Stimulated activated effector memory CD8-positive, alpha-beta T cell treated with anti-CD3 and anti-CD28 coated beads, Interleukin-12 subunit alpha, Interleukin-12 subunit beta, amount 100 ng/mL, for 72 hours (primary cell): ENCODE data around the gene VEGFB.

Source experiments
- ATAC-seq: fragments of 150-1000 bp; cut with Tn5 transposase; 2 replicates; pipeline ENCODE4 v1.10.0; 2021
- DNase-seq, 2 donors: peaks; one replicate each; pipeline ENCODE4 v3.0.0; 2021 to 2022; ENCODE audit warnings: low spot score in 2 of 2
- H3K27ac Mint-ChIP-seq: one replicate; pipeline ENCODE4 v1.8.0; 2022; ENCODE audit warnings: mild to moderate bottlenecking, mixed read lengths
- H3K36me3 Mint-ChIP-seq: one replicate; pipeline ENCODE4 v1.8.0; 2022; ENCODE audit warnings: mild to moderate bottlenecking, mixed read lengths
- H3K4me1 Mint-ChIP-seq: one replicate; pipeline ENCODE4 v1.8.0; 2022; ENCODE audit warnings: mixed read lengths
- H3K4me3 Mint-ChIP-seq: one replicate; pipeline ENCODE4 v1.8.0; 2022; ENCODE audit warnings: mild to moderate bottlenecking, mixed read lengths
- H3K9me3 Mint-ChIP-seq: one replicate; pipeline ENCODE4 v1.8.0; 2022; ENCODE audit warnings: mixed read lengths

VEGFB gene

DNA sequence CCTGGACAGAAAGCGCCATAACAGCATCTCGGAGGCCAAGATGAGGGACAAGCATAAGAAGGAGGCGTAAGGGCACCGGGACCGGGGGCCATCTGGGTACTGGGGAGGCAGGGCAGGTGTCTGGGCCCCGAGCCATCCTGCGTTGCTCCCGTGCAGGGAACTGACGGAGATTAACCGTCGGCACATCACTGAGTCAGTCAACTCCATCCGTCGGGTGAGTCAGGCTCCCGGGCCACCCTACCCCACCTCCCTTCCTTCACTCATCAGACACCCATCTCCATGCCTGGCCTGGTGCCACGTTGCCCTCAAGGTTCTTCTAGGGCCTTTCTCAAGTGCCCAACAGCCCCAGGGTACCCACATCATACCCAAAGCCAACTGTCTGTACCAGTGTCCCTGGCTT is 32.0 kb downstream of the VEGFB start:
- Mint-ChIP-seq H3K4me3 (no peak overlapping the region), H3K27ac (peak overlapping the region; percentile 99), H3K4me1 (peaks cover 32% of the 10 kb centered on the region), H3K9me3 (no peaks in the 10 kb centered on the region), H3K36me3 (peaks cover 53% of the 10 kb centered on the region)
- no peak for DNase-seq
- no peak for ATAC-seq

GRCh38 chr11:64267207-64267945 is 33.0 kb downstream of the VEGFB start:
- peaks cover 60% of the 10 kb centered on the region for H3K36me3 Mint-ChIP-seq
- ATAC-seq (no peak), DNase-seq (no peak)
- H3K27ac Mint-ChIP-seq = peak overlapping the region; percentile 99
- peaks cover 32% of the 10 kb centered on the region for H3K4me1 Mint-ChIP-seq
- peak overlapping the region; percentile 99 for H3K4me3 Mint-ChIP-seq
- H3K9me3 Mint-ChIP-seq = no peaks in the 10 kb centered on the region

DNA sequence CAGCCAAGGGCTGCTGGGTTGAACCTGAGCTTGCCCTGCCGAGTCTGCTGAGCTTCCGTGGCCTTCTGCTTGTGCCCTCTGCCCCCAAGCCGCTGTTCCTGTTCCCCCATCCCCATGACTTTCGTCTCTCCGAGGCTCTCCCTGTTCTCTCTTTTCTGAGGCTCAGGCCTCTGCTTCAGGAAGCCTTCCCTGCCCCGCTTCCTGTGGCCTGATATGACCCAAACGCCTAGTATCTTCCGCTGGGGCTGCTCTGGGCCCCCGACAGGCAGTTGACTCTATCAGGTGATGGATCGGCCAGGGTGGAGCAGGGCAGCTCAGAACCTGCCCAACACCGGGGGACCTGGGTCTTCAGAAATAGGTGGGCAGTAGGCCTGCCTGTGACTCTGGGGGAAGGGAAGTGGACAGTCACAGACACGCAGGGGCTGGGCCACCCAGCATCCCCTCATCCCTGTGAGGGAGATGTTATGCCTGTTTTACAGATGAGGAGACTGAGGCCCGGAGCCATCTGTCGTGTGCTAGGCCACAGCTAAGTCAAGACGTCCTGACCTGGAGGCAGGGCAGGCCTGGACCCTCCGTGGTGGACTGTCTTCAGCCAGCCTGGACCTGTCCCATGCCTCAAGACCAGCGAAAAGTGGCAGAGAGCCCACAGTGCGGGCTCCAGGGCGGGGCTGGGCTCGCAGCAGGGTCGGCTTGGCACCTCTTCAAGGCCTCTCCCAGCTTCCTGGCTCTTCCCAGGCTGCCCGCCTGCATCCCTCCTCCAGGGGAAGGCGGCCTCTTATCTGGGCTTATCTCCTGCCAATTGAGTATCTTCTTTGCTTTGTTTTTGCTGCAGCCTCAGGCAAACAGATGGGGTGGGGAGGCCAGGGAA is 33.9 kb downstream of the VEGFB start:
- DNase-seq (no peak), ATAC-seq (no peak)
- Mint-ChIP-seq H3K36me3 (peaks cover 54% of the 10 kb centered on the region), H3K4me1 (peaks cover 26% of the 10 kb centered on the region), H3K9me3 (no peaks in the 10 kb centered on the region), H3K4me3 (peak overlapping the region; percentile 99), H3K27ac (peak overlapping the region; percentile 99)

- peak overlapping the region; percentile 99 for H3K4me3 Mint-ChIP-seq
- H3K9me3 Mint-ChIP-seq = no peaks in the 10 kb centered on the region
- H3K4me1 Mint-ChIP-seq = peaks cover 25% of the 10 kb centered on the region
- peak; percentile 22 for ATAC-seq
- peak in 1 of 2 donors; percentile 81 for DNase-seq
- H3K36me3 Mint-ChIP-seq = peaks cover 53% of the 10 kb centered on the region
- H3K27ac Mint-ChIP-seq = peak overlapping the region; percentile 99
Observed at GRCh38 chr11:64268893-64269539, 34.6 kb downstream of the VEGFB start.

DNA sequence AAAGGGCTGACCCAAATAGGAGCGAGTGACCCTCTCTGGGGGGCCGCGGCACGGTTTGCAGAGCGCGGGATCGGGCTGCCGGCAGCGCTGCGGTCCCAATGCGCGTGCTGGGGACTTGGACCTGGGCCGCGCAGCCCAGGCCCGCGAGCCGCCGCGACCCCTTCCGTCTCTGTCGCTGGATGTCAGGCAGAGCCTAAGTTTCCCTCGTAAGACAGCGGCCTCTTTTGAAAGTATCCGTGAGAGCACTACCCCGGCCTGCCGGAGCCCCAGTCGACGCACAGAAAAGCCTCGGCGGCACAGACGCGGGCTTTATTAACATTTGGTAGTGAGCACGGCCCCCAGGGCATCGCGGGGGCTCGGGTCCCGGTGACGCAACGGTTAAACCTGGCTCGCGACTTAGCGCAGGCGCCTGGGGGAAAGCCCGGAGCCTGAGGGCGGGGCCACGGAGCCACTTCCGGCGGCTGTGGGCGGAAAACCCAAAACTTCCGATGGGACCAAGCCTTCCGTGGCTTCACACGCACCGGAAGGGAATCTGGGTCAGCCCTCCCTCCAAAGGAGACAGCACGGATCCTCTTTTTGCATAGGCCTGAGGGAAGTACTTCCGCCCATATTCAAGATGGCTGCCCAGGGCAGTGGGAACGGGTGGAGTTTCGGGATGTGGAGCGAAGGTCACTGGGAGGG is 35.3 kb downstream of the VEGFB start:
- H3K9me3 Mint-ChIP-seq = no peaks in the 10 kb centered on the region
- ATAC-seq (peak; percentile 84), DNase-seq (peak; percentile 95 to 99)
- peaks cover 53% of the 10 kb centered on the region for H3K36me3 Mint-ChIP-seq
- H3K27ac Mint-ChIP-seq = peak overlapping the region; percentile 99
- peaks cover 25% of the 10 kb centered on the region for H3K4me1 Mint-ChIP-seq
- H3K4me3 Mint-ChIP-seq = peak overlapping the region; percentile 99

- DNase-seq (no peak), ATAC-seq (no peak)
- Mint-ChIP-seq H3K36me3 (peaks cover 31% of the 10 kb centered on the region), H3K9me3 (no peaks in the 10 kb centered on the region), H3K27ac (peak overlapping the region; percentile 74), H3K4me3 (no peak overlapping the region), H3K4me1 (peaks cover 11% of the 10 kb centered on the region)
Observed at GRCh38 chr11:64275031-64275800, 40.8 kb downstream of the VEGFB start.

DNA sequence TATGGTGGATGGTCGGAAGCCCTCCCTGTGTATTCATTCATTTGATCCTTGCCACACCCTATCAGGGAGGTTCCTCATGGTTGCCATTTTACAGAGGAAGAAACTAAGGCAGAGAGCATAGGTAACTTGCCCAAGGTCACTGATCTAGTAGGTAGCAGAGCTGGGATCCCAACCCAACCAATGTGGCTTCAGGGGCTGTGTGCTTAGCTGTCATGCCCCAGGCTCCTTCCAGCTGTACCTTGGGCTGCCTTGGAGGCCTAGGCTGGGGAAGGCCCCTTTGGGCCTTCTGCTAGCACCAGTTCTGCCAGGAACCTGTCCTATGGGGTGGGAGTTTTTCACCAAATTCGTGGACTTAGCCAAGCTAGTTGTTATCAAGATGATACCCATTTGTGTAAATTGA is 41.5 kb downstream of the VEGFB start:
- H3K4me1 Mint-ChIP-seq = peaks cover 7% of the 10 kb centered on the region
- no peaks in the 10 kb centered on the region for H3K9me3 Mint-ChIP-seq
- peaks cover 27% of the 10 kb centered on the region for H3K36me3 Mint-ChIP-seq
- no peak for ATAC-seq
- no peak overlapping the region for H3K4me3 Mint-ChIP-seq
- no peak for DNase-seq
- no peak overlapping the region for H3K27ac Mint-ChIP-seq

GRCh38 chr11:64276653-64277431 is 42.5 kb downstream of the VEGFB start:
- H3K4me3 Mint-ChIP-seq = no peak overlapping the region
- no peaks in the 10 kb centered on the region for H3K9me3 Mint-ChIP-seq
- H3K36me3 Mint-ChIP-seq = peaks cover 25% of the 10 kb centered on the region
- H3K27ac Mint-ChIP-seq = no peak overlapping the region
- no peak for DNase-seq
- H3K4me1 Mint-ChIP-seq = peaks cover 16% of the 10 kb centered on the region
- no peak for ATAC-seq

DNA sequence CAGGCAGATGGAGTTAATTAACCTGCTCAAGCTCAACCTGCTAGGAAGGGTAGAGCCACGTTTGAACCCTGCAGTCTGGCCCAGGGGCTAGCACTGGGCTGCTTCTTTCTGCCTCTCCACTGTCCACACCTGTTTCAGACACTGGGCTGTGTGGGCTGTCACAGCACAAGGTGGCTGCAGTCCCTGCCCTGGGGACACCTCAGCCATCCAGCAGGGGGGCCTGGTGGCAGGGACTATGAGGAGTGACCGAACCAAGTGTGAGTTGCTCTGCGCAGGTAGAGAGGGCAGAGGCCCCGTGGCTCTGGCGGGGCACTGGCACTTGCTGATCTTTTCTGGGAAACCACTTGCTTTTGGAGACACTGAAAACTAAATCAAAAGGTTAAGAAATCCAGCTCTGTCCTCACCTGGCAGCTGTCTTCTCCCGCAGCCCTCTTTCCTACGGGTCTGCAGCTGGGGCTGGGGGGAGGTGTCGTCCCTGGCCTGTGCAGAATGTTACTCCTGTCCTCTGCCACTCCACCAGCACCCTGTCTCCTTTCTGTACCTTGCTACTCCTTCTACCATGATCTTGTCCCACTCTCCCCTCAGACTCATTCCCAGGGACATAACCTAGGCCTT is 44.3 kb downstream of the VEGFB start:
- no peak overlapping the region for H3K4me3 Mint-ChIP-seq
- DNase-seq (no peak), ATAC-seq (no peak)
- no peak overlapping the region for H3K27ac Mint-ChIP-seq
- peaks cover 31% of the 10 kb centered on the region for H3K4me1 Mint-ChIP-seq
- H3K36me3 Mint-ChIP-seq = peaks cover 27% of the 10 kb centered on the region
- H3K9me3 Mint-ChIP-seq = no peaks in the 10 kb centered on the region

DNA sequence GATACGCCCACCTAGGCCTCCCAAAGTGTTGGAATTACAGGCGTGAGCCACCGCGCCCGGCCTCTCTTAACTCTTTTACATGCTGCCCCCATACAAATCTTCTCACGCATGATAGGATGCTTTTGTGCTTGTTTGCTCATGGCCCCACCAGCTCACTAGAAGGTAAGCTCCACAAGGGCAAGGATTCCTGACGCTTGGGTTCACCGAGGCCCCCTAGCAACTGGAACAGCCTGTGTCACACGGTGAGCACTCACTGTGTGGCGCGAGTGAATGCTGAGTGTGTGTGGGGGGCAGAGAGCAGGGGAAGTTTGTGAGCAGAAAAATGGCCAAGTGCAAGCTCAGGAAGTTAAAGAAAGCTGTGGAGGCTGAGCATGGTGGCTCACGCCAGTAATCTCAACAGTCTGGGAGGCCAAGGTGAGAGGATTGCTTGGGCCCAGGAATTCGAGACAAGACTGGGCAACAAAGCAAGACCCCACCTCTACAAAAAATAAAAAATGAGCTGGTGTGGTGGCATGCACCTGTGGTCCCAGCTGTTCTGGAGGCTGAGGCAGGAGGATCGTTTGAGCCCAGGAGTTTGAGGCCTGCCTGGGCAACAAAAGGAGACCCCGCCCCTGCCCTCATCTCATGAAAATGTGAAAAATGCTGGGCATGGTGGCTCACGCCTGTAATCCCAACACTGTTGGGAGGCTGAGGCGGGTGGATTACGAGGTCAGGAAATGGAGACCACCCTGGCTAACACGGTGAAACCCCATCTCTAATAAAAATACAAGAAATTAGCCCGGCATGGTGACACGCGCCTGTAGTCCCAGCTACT is 47.8 kb downstream of the VEGFB start:
- H3K9me3 Mint-ChIP-seq = no peaks in the 10 kb centered on the region
- no peak for ATAC-seq
- DNase-seq = no peak
- peaks cover 37% of the 10 kb centered on the region for H3K36me3 Mint-ChIP-seq
- H3K27ac Mint-ChIP-seq = peak overlapping the region; percentile 18
- peak overlapping the region; percentile 74 for H3K4me3 Mint-ChIP-seq
- H3K4me1 Mint-ChIP-seq = peaks cover 43% of the 10 kb centered on the region

GRCh38 chr11:64283092-64283491 is 48.7 kb downstream of the VEGFB start:
- Mint-ChIP-seq H3K27ac (peak overlapping the region; percentile 93), H3K36me3 (peaks cover 37% of the 10 kb centered on the region), H3K9me3 (no peaks in the 10 kb centered on the region), H3K4me3 (peak overlapping the region; percentile 74), H3K4me1 (peaks cover 43% of the 10 kb centered on the region)
- ATAC-seq (no peak), DNase-seq (no peak)

- Mint-ChIP-seq H3K9me3 (no peaks in the 10 kb centered on the region), H3K4me3 (peak within 1 kb of the TSS; percentile 74), H3K4me1 (peaks cover 37% of the 10 kb centered on the region), H3K27ac (peak within 1 kb of the TSS; percentile 93), H3K36me3 (peaks cover 35% of the 10 kb centered on the region)
- peak; percentile 80 to 94 for DNase-seq
- peak; percentile 90 for ATAC-seq
Observed at GRCh38 chr11:64284048-64284961, 49.9 kb downstream of the VEGFB start, which contains the start of gene BAD. BAD (minus strand) TSS chr11:64284665; CDS start chr11:64284368, 297 bp downstream.
